GM10248 (cell line): Measurements from ENCODE around the gene PIGC.

ENCODE experiments used
- CTCF ChIA-PET: fragments of 300-600 bp; sonication (Branson Sonifier 250); formaldehyde crosslinking; extraction: SDS; loops from one replicate; lab custom pipeline; 2021; ENCODE audit warnings: antibody characterized with exemption; lab: Yijun Ruan, JAX
- POLR2A ChIA-PET: fragments of 350-650 bp; sonication (Branson Sonifier 250); formaldehyde crosslinking; extraction: SDS; loops from one replicate; lab custom pipeline; 2020; ENCODE audit warnings: antibody characterized with exemption; lab: Yijun Ruan, JAX
- DNase-seq: peaks from one replicate; pipeline ENCODE4 v3.0.0; 2012; ENCODE audit errors: extremely low spot score
- CTCF ChIP-seq: IDR thresholded peaks from 2 replicates; pipeline ENCODE4 v1.5.1; 2012; ENCODE audit warnings: mild to moderate bottlenecking, low read depth; ENCODE audit errors: extremely low read depth, missing control alignments, control extremely low read depth

PIGC gene

DNA sequence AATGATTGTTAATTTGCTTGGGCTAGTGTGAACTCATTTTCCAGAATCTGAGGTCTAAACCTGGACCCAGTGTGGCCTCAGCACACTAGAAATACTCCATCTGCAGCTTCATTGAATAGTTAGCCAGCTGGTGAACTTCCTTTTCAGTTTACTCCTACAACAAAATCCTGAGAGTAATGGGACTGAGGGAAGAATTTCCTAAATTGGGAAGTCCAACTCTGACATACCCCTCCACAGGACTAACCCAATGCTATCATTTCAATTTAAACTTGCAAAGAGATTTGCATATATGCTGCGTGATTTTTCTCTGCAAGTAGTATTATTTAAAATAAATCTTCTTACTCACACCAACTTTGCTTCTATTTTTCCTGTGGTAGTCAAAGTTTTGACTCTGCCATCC is 27.8 kb upstream of the PIGC start:
- ChIA-PET POLR2A (no interaction called here), CTCF (interaction anchor here (1.0 to 1.8 kb wide), 2 partner anchors 10 to 17 kb away, joined by 4 to 6 read pairs; no protein-coding TSS in a partner anchor)
- TF ChIP-seq CTCF, result no peak
- no peak for DNase-seq

DNA sequence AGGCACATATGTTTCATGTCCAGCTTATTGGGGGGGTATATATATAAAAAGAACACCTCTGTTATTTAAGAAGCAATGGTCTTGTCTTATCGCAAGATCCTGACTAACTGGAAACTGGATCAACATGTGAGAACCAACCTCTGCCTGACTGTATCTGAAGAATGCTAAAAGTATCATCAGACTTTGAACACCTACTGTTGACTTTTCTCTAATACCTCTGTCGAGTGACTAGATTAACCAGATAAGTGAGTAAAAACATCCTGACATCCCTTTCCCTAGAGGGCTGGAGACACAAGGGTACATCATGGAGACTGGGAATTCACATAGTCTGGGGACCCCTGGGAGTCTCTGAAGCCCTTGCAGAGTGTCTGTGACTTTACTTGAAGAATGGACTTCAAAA is 26.3 kb upstream of the PIGC start:
- no peak for TF ChIP-seq CTCF
- CTCF ChIA-PET, result no interaction called here
- POLR2A ChIA-PET, result no interaction called here
- no peak for DNase-seq

- POLR2A ChIA-PET, result no interaction called here
- TF ChIP-seq CTCF, result no peak
- no peak for DNase-seq
- CTCF ChIA-PET, result no interaction called here
These were observed 25.8 kb upstream of the PIGC start for GRCh38 chr1:172469717-172470116.

DNA sequence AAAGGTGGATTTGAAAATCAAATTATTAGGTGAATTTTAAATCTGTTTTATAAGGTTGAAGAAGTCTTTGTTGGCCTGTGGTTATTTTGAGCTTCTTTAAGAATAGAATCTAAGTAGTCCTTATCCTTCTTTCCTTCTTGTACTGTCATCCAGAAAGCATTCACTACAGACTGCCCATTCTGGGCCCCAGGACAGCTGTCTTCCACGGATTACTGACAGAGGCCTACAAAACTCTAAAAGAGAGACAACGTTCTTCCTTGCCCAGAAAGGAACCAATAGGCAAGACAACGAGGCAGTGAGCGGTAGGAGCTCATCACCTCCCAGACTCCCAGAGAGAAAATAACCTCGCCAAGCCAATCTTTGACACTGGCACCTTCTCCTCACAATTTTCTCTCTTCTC is 24.4 kb upstream of the PIGC start:
- ChIA-PET POLR2A (no interaction called here), CTCF (interaction anchor here (1.4 to 1.5 kb wide), 3 partner anchors 9 to 13 kb away, joined by 4 to 5 read pairs (median 4); no protein-coding TSS in a partner anchor)
- TF ChIP-seq CTCF, result no peak
- no peak for DNase-seq

DNA sequence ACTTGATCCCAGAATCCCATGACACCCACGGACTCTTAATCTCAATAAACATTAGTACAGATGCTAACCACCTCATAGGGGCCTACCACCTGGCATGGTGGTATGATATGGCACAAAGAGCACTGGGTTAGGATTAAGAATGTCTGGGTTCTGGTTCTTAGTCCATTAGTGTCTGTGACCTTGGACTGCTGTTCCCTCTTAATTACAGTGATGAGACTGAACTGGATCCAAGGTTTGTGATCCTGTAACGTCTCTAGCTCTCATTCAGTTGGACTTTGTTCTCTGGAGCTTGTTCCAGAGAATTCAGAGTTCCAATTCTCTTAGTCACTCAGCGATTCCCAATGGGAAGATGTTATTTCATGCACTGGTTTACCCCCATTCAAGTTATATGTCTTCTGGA is 23.6 kb upstream of the PIGC start:
- POLR2A ChIA-PET, result no interaction called here

GRCh38 chr1:172466795-172467407 is 23.0 kb upstream of the PIGC start:
- ChIA-PET POLR2A (no interaction called here), CTCF (interaction anchor here (1.0 to 1.4 kb wide), 3 partner anchors 18 to 253 kb away, joined by 3 to 7 read pairs (median 4); no protein-coding TSS in a partner anchor)
- no peak for DNase-seq
- no peak for TF ChIP-seq CTCF

More for the DNA sequence above, 23.6 kb upstream of the PIGC start:
- no peak for DNase-seq
- TF ChIP-seq CTCF, result no peak
- CTCF ChIA-PET, result interaction anchor here (1.0 kb wide), 1 partner anchor 34 kb away, joined by 4 read pairs; no protein-coding TSS in a partner anchor

DNA sequence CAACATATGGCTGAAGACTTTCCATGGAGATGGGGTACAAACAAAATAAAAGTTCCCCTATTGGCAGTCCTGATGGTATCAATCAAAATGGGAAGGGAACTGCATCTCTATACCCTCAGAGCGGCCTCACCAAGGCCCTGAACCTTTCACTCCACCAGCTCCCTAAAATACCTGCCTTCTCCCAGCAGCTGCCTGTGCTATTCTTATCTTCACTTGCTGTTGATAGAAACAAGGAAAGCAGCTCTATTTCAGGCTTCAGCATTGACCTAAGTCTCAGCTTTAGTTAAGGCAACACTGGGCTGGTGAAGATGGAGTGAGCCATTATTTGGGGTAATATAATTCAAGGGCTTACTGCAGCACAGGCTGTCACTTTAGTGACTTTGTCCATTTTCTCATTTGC is 21.7 kb upstream of the PIGC start:
- ChIA-PET POLR2A (no interaction called here), CTCF (interaction anchor here (1.4 kb wide), 1 partner anchor 254 kb away, joined by 7 read pairs; no protein-coding TSS in a partner anchor)
- no peak for TF ChIP-seq CTCF
- no peak for DNase-seq
